Measurements from ENCODE around the gene CACNA2D4.

The CACNA2D4 gene

GRCh38 chr12:1933342-1934051 is 15.0 kb upstream of the CACNA2D4 start:
- H3K4me3 ChIP-seq (ENCODE audit: low read depth, low read length), result no peak overlapping the region; the same call in 1 of the 2 replicates
- TF ChIP-seq CTCF (IDR thresholded peaks at IDR 0.05; ENCODE audit: low read depth, low read length), result no peak

GRCh38 chr12:1932264-1932777 is 13.9 kb upstream of the CACNA2D4 start:
- H3K4me3 ChIP-seq (ENCODE audit: low read depth, low read length), result no peak overlapping the region
- no peak for TF ChIP-seq CTCF (IDR thresholded peaks at IDR 0.05; ENCODE audit: low read depth, low read length)

- no peak for TF ChIP-seq CTCF (IDR thresholded peaks at IDR 0.05; ENCODE audit: low read depth, low read length)
- no peak overlapping the region for H3K4me3 ChIP-seq (ENCODE audit: low read depth, low read length)
Observed at GRCh38 chr12:1931642-1932041, 13.2 kb upstream of the CACNA2D4 start.

GRCh38 chr12:1930803-1931597 is 12.5 kb upstream of the CACNA2D4 start:
- no peak overlapping the region for H3K4me3 ChIP-seq (ENCODE audit: low read depth, low read length)
- no peak for TF ChIP-seq CTCF (IDR thresholded peaks at IDR 0.05; ENCODE audit: low read depth, low read length)

GRCh38 chr12:1929985-1930802 is 11.7 kb upstream of the CACNA2D4 start:
- no peak for TF ChIP-seq CTCF (IDR thresholded peaks at IDR 0.05; ENCODE audit: low read depth, low read length)
- no peak overlapping the region for H3K4me3 ChIP-seq (ENCODE audit: low read depth, low read length)

- no peak for TF ChIP-seq CTCF (IDR thresholded peaks at IDR 0.05; ENCODE audit: low read depth, low read length)
- H3K4me3 ChIP-seq (ENCODE audit: low read depth, low read length), result no peak overlapping the region
Observed at GRCh38 chr12:1929241-1929984, 11.0 kb upstream of the CACNA2D4 start.
